Keratinocyte (primary cell): ENCODE data around the gene SFN. TPM values are rescaled to one million over a fixed set of nuclear protein-coding genes. Genes with fewer than 3 reads are reported as not detected.

Experiments used
- DNase-seq: peaks from one replicate; pipeline ENCODE4 v3.0.0-alpha.2; 2011; ENCODE audit warnings: low read depth, missing footprints, low spot score
- FAIRE-seq: peaks from 2 replicates; lab custom pipeline; 2011; peaks lifted over from hg19 to GRCh38; lab: Jason Lieb, UNC
- H2AFZ ChIP-seq: 2 replicates; pipeline ENCODE4 v1.6.0; 2012; ENCODE audit warnings: low read length, control low read depth, inconsistent platforms; ENCODE audit not compliant: control insufficient read depth
- H3K27ac ChIP-seq: 2 replicates; pipeline ENCODE4 v1.5.1; 2011; ENCODE audit warnings: low read length; ENCODE audit not compliant: control insufficient read depth, insufficient read depth
- H3K27me3 ChIP-seq: 3 replicates; pipeline ENCODE4 v1.6.0; 2011; ENCODE audit warnings: low read length; ENCODE audit not compliant: control insufficient read depth, insufficient read depth; ENCODE audit errors: extremely low read depth
- H3K36me3 ChIP-seq, 2 experiments: 2 replicates in 1 of 2; 3 replicates in 1 of 2; pipeline ENCODE4 v1.5.1; 2011; ENCODE audit warnings: low read length in 2 of 2, mild to moderate bottlenecking in 1 of 2; ENCODE audit not compliant: control insufficient read depth in 2 of 2, insufficient read depth in 2 of 2; ENCODE audit errors: extremely low read depth in 1 of 2
- H3K4me1 ChIP-seq: 3 replicates; pipeline ENCODE4 v1.5.1; 2011; ENCODE audit warnings: low read length; ENCODE audit not compliant: control insufficient read depth, insufficient read depth; ENCODE audit errors: extremely low read depth
- H3K4me2 ChIP-seq: 3 replicates; pipeline ENCODE4 v1.6.0; 2011; ENCODE audit warnings: low read depth, low read length; ENCODE audit not compliant: control insufficient read depth, insufficient read depth; ENCODE audit errors: extremely low read depth
- H3K4me3 ChIP-seq, 3 experiments: fragments of 200-600 bp in 1 of 3; sonication (generic) in 1 of 3; 2 replicates in 2 of 3; 3 replicates in 1 of 3; pipeline ENCODE4 v1.5.1; 2011 to 2016; ENCODE audit warnings: low read length in 3 of 3, mild to moderate bottlenecking in 3 of 3, control low read depth in 2 of 3, inconsistent platforms in 1 of 3, low read depth in 1 of 3, mixed read lengths in 1 of 3, mixed run types in 1 of 3, moderate library complexity in 1 of 3; ENCODE audit not compliant: control insufficient read depth in 2 of 3, insufficient read depth in 2 of 3; ENCODE audit errors: extremely low read depth in 1 of 3
- H3K79me2 ChIP-seq: 2 replicates; pipeline ENCODE4 v1.6.0; 2012; ENCODE audit warnings: low read length; ENCODE audit not compliant: control insufficient read depth, insufficient read depth
- H3K9ac ChIP-seq: 3 replicates; pipeline ENCODE4 v1.6.0; 2011; ENCODE audit warnings: low read length; ENCODE audit not compliant: control insufficient read depth, insufficient read depth; ENCODE audit errors: extremely low read depth
- H3K9me1 ChIP-seq: 3 replicates; pipeline ENCODE4 v1.6.0; 2011; ENCODE audit warnings: low read length; ENCODE audit not compliant: control insufficient read depth, insufficient read depth; ENCODE audit errors: extremely low read depth
- H3K9me3 ChIP-seq: 2 replicates; pipeline ENCODE4 v1.5.1; 2012; ENCODE audit warnings: low read depth, low read length; ENCODE audit not compliant: control insufficient read depth
- H4K20me1 ChIP-seq: 3 replicates; pipeline ENCODE4 v1.6.0; 2011; ENCODE audit warnings: low read length; ENCODE audit not compliant: control insufficient read depth, insufficient read depth; ENCODE audit errors: extremely low read depth
- EZH2 ChIP-seq: IDR thresholded peaks from one replicate; pipeline ENCODE4 v1.6.1; 2012; ENCODE audit warnings: inconsistent platforms, mild to moderate bottlenecking, low read length, moderate library complexity
- dilution Hi-C: fragments of 300-500 bp; cut with MboI; formaldehyde crosslinking; loops from one replicate; pipeline ENCODE4 v1.7.0; 2020; ENCODE audit warnings: low sequenced_read_pairs; ENCODE audit not compliant: extremely low pct_ligation_motif_present
- polyA minus RNA-seq, 3 experiments: library from RNA; depleted of rRNA, polyadenylated mRNA; stranded (reverse); fragments of >200 nt; gene quantifications; 1 replicate in 1 of 3; 2 replicates in 1 of 3; 3 replicates in 1 of 3; pipeline ENCODE4 v1.2.3, GENCODE V29; 2011
- polyA plus RNA-seq, 5 experiments: library from polyadenylated mRNA; depleted of rRNA in 3 of 5; stranded (reverse) in 3 of 5; stranded (forward) in 1 of 5; unstranded in 1 of 5; fragments of >200 nt; gene quantifications; 1 replicate in 1 of 5; 2 replicates in 3 of 5; 3 replicates in 1 of 5; pipeline versions ENCODE4 v1.2.1 to v1.2.3, GENCODE V29; 2011 to 2012; ENCODE audit warnings: missing spikeins in 2 of 5, low read depth in 1 of 5, low replicate concordance in 1 of 5
- TF ChIP-seq, protein P1 (sequence below), 3 experiments: IDR thresholded peaks in 1 of 3; conservative IDR thresholded peaks in 1 of 3; optimal IDR thresholded peaks in 1 of 3; 2 replicates in 2 of 3; 3 replicates in 1 of 3; pipeline versions ENCODE3 to v1.5.1; 2011; ENCODE audit warnings: low read length in 3 of 3, mild to moderate bottlenecking in 3 of 3, moderate library complexity in 2 of 3, control low read depth in 1 of 3, inconsistent platforms in 1 of 3; ENCODE audit not compliant: insufficient read depth in 2 of 3; ENCODE audit errors: extremely low read depth in 1 of 3

SFN gene
- polyA plus RNA-seq (1,394 to 2,602 TPM (median 2,333 TPM) in 3 replicates), polyA minus RNA-seq (637 to 2,055 TPM (median 889 TPM) in 3 replicates)
- polyA plus RNA-seq (2011; ENCODE audit: low read depth), result 775 TPM
- 1,484 and 3,345 TPM in 2 replicates for polyA plus RNA-seq (2011; cell fraction: cytosol; rRNA removed)
- 1,730 and 2,605 TPM in 2 replicates for polyA plus RNA-seq (2011; cell fraction: nucleus; rRNA removed)
- polyA plus RNA-seq (2012; ENCODE audit: low replicate concordance), result 3,203 and 3,341 TPM in 2 replicates
- polyA minus RNA-seq (2011; cell fraction: cytosol; rRNA and poly(A)+ RNA removed), result 1,532 TPM
- 888 and 889 TPM in 2 replicates for polyA minus RNA-seq (2011; cell fraction: nucleus; rRNA and poly(A)+ RNA removed)

DNA sequence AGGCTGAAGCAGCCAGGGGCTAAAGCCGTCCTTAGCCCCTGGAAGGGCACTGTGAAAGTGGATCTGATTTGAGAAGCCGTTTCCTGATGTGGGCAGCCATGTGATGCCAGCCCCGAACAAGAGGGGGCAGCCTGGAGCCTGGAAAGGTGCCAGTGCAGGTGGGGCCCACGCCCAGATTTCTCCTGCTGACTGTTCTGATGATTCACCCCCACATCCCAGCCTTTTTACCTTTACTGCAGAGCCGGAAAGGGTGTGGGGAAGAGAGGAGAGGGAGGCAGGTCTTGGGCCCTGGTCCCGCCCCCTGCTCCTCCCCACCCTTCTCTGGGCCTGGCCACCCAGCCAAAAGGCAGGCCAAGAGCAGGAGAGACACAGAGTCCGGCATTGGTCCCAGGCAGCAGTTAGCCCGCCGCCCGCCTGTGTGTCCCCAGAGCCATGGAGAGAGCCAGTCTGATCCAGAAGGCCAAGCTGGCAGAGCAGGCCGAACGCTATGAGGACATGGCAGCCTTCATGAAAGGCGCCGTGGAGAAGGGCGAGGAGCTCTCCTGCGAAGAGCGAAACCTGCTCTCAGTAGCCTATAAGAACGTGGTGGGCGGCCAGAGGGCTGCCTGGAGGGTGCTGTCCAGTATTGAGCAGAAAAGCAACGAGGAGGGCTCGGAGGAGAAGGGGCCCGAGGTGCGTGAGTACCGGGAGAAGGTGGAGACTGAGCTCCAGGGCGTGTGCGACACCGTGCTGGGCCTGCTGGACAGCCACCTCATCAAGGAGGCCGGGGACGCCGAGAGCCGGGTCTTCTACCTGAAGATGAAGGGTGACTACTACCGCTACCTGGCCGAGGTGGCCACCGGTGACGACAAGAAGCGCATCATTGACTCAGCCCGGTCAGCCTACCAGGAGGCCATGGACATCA, at the start of gene SFN:
TSS of gene SFN (plus strand) at position 369 of the 904 bp plus-strand sequence. CDS start at position 433, 64 bp downstream.
- Histone ChIP-seq H3K36me3 (peaks cover 1 to 5% of the 10 kb centered on the region in 2 experiments), H3K79me2 (peaks cover 17% of the 10 kb centered on the region), H3K9ac (peak within 1 kb of the TSS; percentile 99), H4K20me1 (peaks cover 4% of the 10 kb centered on the region), H3K4me2 (peak within 1 kb of the TSS; percentile 99), H3K27me3 (no peaks in the 10 kb centered on the region), H3K9me3 (peaks cover 2% of the 10 kb centered on the region), H3K4me3 (peak within 1 kb of the TSS; percentile 56 to 98 (median 93)), H3K4me1 (peaks cover 59% of the 10 kb centered on the region), H2AFZ (no peak within 1 kb of the TSS), H3K9me1 (no peaks in the 10 kb centered on the region), H3K27ac (peak within 1 kb of the TSS; percentile 100)
- FAIRE-seq, result peak; percentile 69
- DNase-seq, result peak; percentile 99
- dilution Hi-C loops, result no loop called here
- TF ChIP-seq, protein P1, sequence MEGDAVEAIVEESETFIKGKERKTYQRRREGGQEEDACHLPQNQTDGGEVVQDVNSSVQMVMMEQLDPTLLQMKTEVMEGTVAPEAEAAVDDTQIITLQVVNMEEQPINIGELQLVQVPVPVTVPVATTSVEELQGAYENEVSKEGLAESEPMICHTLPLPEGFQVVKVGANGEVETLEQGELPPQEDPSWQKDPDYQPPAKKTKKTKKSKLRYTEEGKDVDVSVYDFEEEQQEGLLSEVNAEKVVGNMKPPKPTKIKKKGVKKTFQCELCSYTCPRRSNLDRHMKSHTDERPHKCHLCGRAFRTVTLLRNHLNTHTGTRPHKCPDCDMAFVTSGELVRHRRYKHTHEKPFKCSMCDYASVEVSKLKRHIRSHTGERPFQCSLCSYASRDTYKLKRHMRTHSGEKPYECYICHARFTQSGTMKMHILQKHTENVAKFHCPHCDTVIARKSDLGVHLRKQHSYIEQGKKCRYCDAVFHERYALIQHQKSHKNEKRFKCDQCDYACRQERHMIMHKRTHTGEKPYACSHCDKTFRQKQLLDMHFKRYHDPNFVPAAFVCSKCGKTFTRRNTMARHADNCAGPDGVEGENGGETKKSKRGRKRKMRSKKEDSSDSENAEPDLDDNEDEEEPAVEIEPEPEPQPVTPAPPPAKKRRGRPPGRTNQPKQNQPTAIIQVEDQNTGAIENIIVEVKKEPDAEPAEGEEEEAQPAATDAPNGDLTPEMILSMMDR (optimal IDR thresholded peaks at IDR 0.05 in 1 of 3, IDR thresholded peaks at IDR 0.05 in 1 of 3, conservative IDR thresholded peaks at IDR 0.05 in 1 of 3; ENCODE audit: extremely low read depth in 1 of 3, insufficient read depth in 2 of 3, low read length in 3 of 3), result peak in 2 of 3 experiments; percentile 85 to 92
- no peak for TF ChIP-seq EZH2

- Histone ChIP-seq H3K9me1 (no peaks in the 10 kb centered on the region), H3K9me3 (no peaks in the 10 kb centered on the region), H3K4me1 (no peaks in the 10 kb centered on the region), H3K36me3 (no peaks in the 10 kb centered on the region), H3K4me2 (no peak overlapping the region), H3K9ac (no peak overlapping the region), H3K27ac (no peak overlapping the region), H3K27me3 (no peaks in the 10 kb centered on the region), H3K4me3 (no peak overlapping the region), H4K20me1 (no peaks in the 10 kb centered on the region), H3K79me2 (no peaks in the 10 kb centered on the region), H2AFZ (no peak overlapping the region)
- DNase-seq (no peak), FAIRE-seq (no peak)
- dilution Hi-C loops, result no loop called here
- TF ChIP-seq EZH2, result no peak
- TF ChIP-seq, protein P1 (optimal IDR thresholded peaks at IDR 0.05 in 1 of 3, IDR thresholded peaks at IDR 0.05 in 1 of 3, conservative IDR thresholded peaks at IDR 0.05 in 1 of 3; ENCODE audit: extremely low read depth in 1 of 3, insufficient read depth in 2 of 3, low read length in 3 of 3), result no peak
Measured at GRCh38 chr1:26814377-26814776, 48.6 kb upstream of the SFN start.
